HFF-Myc (cell line): ENCODE data around the gene ADAM29.
"Not testable (repeated sequence)": the region's sequence is repeated elsewhere in the genome, so short reads cannot be mapped to it uniquely, and the experiment has no call there.

Experiments used
- DNase-seq: peaks from one replicate; pipeline ENCODE4 v3.0.0-alpha.2; 2011; ENCODE audit warnings: low read depth; ENCODE audit errors: extremely low read depth
- H3K4me3 ChIP-seq: replicated peaks from 2 replicates; pipeline ENCODE4 v1.5.1; 2011; ENCODE audit warnings: low read depth, mild to moderate bottlenecking, control low read depth, low read length
- TF ChIP-seq, protein P1 (sequence below): IDR thresholded peaks from 2 replicates; pipeline ENCODE4 v1.5.1; 2012; ENCODE audit warnings: mild to moderate bottlenecking, low read depth, low read length, control low read depth; ENCODE audit errors: missing control alignments

ADAM29 gene

DNA sequence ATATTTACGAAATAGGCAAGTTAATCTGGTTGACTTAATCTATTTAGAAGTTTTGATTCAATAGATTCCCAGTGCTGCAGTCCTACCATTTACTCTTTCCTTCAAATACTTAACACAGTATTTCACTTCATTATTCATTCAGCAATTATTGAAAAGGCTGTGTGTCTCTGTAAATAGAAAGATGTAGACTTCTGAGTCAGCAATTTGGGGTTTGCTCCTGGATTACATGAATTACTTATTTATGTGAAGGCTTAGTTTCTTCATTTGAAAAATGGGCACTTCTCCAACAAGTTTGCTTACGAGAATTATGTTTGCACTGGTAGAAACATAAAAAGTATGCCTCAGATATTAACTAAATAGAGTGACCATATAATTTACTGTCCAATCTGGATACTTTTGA lies 17.4 kb downstream of the ADAM29 start:
- DNase-seq: no peak
- no peak overlapping the region for H3K4me3 ChIP-seq
- TF ChIP-seq, protein P1, sequence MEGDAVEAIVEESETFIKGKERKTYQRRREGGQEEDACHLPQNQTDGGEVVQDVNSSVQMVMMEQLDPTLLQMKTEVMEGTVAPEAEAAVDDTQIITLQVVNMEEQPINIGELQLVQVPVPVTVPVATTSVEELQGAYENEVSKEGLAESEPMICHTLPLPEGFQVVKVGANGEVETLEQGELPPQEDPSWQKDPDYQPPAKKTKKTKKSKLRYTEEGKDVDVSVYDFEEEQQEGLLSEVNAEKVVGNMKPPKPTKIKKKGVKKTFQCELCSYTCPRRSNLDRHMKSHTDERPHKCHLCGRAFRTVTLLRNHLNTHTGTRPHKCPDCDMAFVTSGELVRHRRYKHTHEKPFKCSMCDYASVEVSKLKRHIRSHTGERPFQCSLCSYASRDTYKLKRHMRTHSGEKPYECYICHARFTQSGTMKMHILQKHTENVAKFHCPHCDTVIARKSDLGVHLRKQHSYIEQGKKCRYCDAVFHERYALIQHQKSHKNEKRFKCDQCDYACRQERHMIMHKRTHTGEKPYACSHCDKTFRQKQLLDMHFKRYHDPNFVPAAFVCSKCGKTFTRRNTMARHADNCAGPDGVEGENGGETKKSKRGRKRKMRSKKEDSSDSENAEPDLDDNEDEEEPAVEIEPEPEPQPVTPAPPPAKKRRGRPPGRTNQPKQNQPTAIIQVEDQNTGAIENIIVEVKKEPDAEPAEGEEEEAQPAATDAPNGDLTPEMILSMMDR: no peak

DNA sequence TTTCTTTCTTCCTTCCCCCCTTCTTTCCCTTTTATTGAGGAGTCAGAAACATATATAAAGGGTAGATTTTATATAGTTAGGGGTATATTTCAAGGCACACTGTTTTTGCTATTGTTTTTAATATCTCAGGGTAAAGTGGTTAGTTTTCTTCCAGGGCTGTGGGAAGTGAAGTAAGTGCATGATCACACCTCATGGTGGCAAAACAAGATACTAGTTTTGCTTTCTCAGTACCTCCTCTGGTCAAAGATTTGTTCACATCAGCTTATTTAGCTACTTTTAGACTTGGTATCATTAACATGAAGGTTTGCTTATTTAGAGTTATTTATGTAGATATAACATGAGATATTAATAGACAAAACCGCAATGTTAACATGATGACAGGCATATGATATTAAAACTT lies 21.8 kb downstream of the ADAM29 start:
- TF ChIP-seq, protein P1: no peak
- H3K4me3 ChIP-seq: no peak overlapping the region
- no peak for DNase-seq

DNA sequence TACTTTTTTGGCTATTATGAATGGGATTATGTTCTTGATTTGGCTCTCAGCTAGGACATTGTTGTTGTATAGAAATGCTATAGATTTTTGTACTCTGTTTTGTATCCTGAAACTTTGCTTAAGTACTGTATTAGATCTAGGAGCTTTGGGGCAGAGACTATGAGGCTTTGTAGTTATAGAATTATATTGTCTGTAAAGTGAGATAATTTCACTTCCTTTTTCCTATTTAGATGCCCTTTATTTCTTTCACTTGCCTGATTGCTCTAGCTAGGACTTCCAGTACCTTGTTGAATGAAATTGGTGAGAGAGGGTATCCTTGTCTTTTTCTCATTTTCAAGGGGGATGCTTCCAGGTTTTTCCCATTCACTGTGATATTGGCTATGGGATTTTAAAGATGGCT lies 28.1 kb downstream of the ADAM29 start:
- H3K4me3 ChIP-seq: no peak overlapping the region
- TF ChIP-seq, protein P1: no peak
- DNase-seq: no peak

DNA sequence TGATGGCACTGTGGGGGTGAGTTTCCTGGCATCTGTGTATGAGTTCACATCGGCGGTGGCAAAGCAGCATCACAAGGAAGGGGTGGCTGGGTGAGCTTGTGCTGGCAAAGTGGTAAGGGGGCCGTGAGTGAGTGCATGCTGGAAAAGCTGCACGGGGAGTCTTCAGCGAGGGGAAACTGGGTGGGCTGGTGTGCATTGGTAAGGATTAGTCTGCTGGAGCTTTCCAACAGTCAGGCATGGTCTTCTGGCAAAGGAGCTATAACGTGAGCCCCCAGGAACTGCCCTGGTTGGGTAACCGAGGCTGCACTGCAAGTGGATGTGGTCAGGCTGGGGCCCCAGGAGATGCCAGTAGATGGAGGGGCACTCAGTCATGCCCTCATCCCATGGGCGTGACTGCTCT lies 30.7 kb downstream of the ADAM29 start:
- TF ChIP-seq, protein P1: no peak
- H3K4me3 ChIP-seq: no peak overlapping the region
- DNase-seq: no peak

DNA sequence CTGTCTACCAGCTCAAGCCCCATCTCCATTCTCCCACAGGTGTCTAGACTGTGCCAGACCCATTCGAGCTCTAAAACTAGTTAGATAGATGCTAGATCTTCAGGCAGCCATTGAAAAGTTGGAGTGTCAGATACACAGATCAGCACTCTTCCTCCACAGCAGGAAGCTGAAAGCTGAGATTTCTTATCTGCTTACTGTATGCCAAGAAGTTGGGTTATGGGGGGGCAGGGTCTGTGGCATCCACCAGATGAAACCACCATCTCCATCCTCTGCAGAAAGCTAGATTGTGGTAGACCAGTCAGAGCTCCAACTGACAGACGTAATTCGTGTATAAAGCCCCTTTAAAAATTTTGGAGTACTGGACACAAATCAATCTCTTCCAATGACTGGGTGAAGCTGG lies 54.8 kb downstream of the ADAM29 start:
- no peak overlapping the region for H3K4me3 ChIP-seq
- DNase-seq: no peak
- TF ChIP-seq, protein P1: no peak

DNA sequence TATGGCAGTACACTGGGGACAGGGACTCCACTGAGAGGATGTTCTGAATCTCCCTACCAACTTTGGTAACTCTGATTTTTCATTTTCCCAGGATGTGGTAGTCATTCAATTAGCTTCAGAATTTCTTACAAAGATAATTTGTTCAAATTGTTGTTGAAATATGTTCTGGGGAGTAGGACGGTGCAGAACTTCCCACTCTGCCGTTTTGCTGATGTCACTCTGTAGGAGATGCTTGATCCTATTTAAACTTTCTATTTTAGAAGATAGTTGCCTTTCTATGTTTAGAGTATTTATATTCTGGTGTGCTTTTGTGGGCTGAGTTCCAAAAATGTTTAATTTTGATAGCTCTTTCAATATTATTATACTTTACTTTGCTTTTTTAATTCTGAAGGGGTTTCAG lies 55.2 kb downstream of the ADAM29 start:
- DNase-seq: no peak
- no peak overlapping the region for H3K4me3 ChIP-seq
- TF ChIP-seq, protein P1: no peak

DNA sequence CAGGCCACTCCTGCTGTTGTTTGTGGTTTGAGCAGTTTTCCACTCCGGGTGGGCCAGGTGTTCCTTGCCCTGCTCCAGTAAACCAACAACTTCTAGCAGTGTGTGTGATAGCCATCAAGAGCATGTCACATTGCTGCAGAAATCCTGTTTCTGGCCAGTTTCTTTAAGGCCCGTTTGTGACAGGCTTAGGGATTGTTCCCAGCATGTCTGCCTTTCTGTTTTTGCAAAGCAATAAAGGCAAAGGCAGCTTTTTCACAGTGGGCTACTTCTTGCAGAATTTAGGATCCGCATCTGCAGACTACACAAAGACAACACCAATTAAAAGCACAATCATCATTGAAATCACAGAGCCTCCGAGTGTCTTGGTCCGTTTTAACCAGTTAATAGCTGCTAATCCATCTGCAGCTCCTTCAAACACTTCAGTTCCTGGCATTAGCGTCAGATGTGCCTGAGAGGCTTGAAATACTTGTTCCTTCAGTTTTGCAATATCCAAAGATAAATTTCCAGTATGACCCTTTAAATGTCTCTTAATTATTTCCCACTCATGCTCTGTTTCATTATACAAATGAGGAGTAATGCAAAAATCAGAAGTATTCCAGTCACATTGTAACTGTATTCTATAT lies 65.1 kb downstream of the ADAM29 start:
- H3K4me3 ChIP-seq: no peak overlapping the region
- DNase-seq: no peak
- TF ChIP-seq, protein P1: no peak

DNA sequence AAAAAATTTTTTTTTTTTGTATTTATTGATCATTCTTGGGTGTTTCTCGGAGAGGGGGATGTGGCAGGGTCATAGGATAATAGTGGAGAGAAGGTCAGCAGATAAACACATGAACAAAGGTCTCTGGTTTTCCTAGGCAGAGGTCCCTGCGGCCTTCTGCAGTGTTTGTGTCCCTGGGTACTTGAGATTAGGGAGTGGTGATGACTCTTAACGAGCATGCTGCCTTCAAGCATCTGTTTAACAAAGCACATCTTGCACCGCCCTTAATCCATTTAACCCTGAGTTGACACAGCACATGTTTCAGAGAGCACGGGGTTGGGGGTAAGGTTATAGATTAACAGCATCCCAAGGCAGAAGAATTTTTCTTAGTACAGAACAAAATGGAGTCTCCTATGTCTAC lies 65.7 kb downstream of the ADAM29 start:
- not testable (repeated sequence) for DNase-seq, H3K4me3 ChIP-seq
